ENCODE measurements around the gene EMC9. TPM values are rescaled to one million over a fixed set of nuclear protein-coding genes. Genes with fewer than 3 reads are reported as not detected.

The EMC9 gene
- total and polyA plus RNA-seq, 2 of the 8 experiments (the other 6 are each of a cell fraction or from before 2014, with no cell fraction given) = 38.4 to 47.2 TPM

DNA sequence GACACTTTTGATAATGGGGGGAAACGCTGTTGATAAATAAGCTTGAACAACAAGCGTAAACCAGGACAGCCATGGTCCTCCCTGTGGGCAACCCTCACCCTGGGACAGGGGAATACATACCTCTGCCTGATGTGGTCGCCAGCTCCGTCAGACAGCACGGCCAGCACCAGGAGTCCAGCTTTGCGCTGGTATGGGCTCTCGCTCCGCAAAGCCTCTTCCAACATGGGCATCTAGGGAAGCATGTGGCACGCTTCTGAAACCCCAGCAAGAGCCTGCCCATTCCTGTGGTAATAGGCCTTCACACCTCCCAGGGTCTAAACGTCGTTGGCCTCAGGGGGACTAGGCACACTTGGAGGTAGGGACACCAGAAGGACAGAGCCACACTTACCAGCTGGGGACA lies 44.4 kb upstream of the EMC9 start (continued):
- TF ChIP-seq, protein P1, sequence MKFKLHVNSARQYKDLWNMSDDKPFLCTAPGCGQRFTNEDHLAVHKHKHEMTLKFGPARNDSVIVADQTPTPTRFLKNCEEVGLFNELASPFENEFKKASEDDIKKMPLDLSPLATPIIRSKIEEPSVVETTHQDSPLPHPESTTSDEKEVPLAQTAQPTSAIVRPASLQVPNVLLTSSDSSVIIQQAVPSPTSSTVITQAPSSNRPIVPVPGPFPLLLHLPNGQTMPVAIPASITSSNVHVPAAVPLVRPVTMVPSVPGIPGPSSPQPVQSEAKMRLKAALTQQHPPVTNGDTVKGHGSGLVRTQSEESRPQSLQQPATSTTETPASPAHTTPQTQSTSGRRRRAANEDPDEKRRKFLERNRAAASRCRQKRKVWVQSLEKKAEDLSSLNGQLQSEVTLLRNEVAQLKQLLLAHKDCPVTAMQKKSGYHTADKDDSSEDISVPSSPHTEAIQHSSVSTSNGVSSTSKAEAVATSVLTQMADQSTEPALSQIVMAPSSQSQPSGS (IDR thresholded peaks at IDR 0.05; ENCODE audit: low read length) = no peak
- TF ChIP-seq GABPA (IDR thresholded peaks at IDR 0.05; ENCODE audit: borderline replicate concordance, insufficient read depth, low read length) = no peak
- no peak for TF ChIP-seq CBX5 (IDR thresholded peaks at IDR 0.05; ENCODE audit: low read depth, low read length)
- TF ChIP-seq CBX8 (IDR thresholded peaks at IDR 0.05; ENCODE audit: borderline replicate concordance, low read depth, low read length) = no peak
- TF ChIP-seq RXRA (IDR thresholded peaks at IDR 0.05; ENCODE audit: insufficient read depth, low read depth, low read length) = no peak

Data from H1 (cell line).